Measurements from ENCODE around the gene SSB. TPM values are rescaled to one million over a fixed set of nuclear protein-coding genes. Genes with fewer than 3 reads are reported as not detected.
"Not testable (repeated sequence)": the region's sequence is repeated elsewhere in the genome, so short reads cannot be mapped to it uniquely, and the experiment has no call there.

SSB gene
- total and polyA plus RNA-seq, 4 donors: 58.0 to 116 (median 71.3) TPM

DNA sequence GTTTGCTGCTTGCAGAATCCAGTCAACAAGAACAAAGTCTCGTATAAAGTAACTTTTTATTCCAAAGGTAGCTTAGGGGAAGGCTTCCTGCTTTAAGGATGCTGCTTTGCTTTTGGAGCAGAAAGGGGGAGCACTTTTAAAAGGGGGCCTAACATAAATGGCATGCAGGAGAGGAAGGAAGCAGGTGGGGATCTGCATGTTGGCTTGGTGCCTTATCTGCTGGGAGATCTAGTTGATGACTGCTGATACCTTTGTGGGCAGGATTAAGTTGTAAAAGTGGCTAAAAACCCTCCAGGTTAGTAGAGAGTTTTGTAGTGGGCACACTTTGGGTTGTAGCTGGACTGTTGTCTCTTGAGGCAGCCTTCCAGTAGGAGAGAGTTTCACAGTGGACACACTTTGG, 51.0 kb downstream of the SSB start:
- Histone ChIP-seq H3K27ac (ENCODE audit: low read depth in 1 of 2, low read length in 1 of 2) (no peak overlapping the region), H3K36me3 (ENCODE audit: control insufficient read depth in 4 of 4, insufficient read depth in 4 of 4, low read length in 4 of 4) (peaks cover 0 to 4% (median 0%) of the 10 kb centered on the region in 4 donors), H3K4me3 (no peak overlapping the region), H3K27me3 (ENCODE audit: control insufficient read depth in 3 of 3, insufficient read depth in 3 of 3, low read length in 2 of 3) (no peaks in the 10 kb centered on the region), H3K9me3 (ENCODE audit: control insufficient read depth in 4 of 4, insufficient read depth in 3 of 4, low read length in 3 of 4) (no peaks in the 10 kb centered on the region), H3K9ac (ENCODE audit: insufficient read depth in 1 of 2, low read length in 2 of 2) (no peak overlapping the region), H3K4me1 (ENCODE audit: control insufficient read depth in 5 of 5, insufficient read depth in 5 of 5, low read length in 5 of 5) (peaks cover 0 to 14% (median 0%) of the 10 kb centered on the region in 5 donors)
- DNase-seq (no peak), ATAC-seq (ENCODE audit: insufficient read depth, low FRiP score) (no peak)
- 94 to 97% methylated on average over 1 of the region's 1 CpG for WGBS, 2 donors
- TF ChIP-seq, protein P1, sequence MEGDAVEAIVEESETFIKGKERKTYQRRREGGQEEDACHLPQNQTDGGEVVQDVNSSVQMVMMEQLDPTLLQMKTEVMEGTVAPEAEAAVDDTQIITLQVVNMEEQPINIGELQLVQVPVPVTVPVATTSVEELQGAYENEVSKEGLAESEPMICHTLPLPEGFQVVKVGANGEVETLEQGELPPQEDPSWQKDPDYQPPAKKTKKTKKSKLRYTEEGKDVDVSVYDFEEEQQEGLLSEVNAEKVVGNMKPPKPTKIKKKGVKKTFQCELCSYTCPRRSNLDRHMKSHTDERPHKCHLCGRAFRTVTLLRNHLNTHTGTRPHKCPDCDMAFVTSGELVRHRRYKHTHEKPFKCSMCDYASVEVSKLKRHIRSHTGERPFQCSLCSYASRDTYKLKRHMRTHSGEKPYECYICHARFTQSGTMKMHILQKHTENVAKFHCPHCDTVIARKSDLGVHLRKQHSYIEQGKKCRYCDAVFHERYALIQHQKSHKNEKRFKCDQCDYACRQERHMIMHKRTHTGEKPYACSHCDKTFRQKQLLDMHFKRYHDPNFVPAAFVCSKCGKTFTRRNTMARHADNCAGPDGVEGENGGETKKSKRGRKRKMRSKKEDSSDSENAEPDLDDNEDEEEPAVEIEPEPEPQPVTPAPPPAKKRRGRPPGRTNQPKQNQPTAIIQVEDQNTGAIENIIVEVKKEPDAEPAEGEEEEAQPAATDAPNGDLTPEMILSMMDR (IDR thresholded peaks at IDR 0.05; ENCODE audit: control extremely low read depth, extremely low read depth): no peak

DNA sequence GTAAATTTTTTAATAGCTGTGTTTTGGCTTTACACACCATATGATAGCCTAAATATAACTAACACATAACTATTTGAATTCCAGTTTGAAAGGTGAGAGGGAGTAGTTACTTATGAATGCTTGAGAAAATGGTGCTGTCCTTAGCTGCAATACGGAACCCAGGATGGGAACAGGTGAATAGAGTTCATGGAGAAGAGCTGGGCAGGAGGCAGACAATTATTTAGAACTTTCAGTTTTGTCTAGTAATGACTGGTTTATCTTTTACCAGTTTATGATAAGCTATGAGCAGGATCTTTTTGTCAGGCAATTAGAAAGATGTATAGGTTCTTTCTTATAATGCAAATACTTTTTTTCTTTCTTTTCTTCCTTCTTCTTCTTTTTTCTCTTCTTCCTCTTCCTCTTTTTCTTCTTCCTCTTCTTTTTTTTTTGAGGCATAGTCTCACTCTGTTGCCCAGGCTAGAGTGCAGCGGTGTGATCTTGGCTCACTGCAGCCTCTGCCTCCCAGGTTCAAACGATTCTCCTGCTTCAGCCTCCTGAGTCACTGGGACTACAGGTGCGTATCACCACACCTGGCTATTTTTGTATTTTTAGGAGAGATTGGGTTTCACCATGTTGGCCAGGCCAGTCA, 54.5 kb downstream of the SSB start:
- no peak overlapping the region for H3K9ac ChIP-seq (ENCODE audit: insufficient read depth in 1 of 2, low read length in 2 of 2)
- ATAC-seq (ENCODE audit: insufficient read depth, low FRiP score) (no peak), DNase-seq (no peak)
- H3K4me3 ChIP-seq: no peak overlapping the region
- TF ChIP-seq, protein P1 (IDR thresholded peaks at IDR 0.05; ENCODE audit: control extremely low read depth, extremely low read depth): no peak
- H3K9me3 ChIP-seq (ENCODE audit: control insufficient read depth in 4 of 4, insufficient read depth in 3 of 4, low read length in 3 of 4): no peaks in the 10 kb centered on the region
- peaks cover 0 to 8% (median 0%) of the 10 kb centered on the region in 5 donors for H3K4me1 ChIP-seq (ENCODE audit: control insufficient read depth in 5 of 5, insufficient read depth in 5 of 5, low read length in 5 of 5)
- H3K27me3 ChIP-seq (ENCODE audit: control insufficient read depth in 3 of 3, insufficient read depth in 3 of 3, low read length in 2 of 3): no peaks in the 10 kb centered on the region
- H3K27ac ChIP-seq (ENCODE audit: low read depth in 1 of 2, low read length in 1 of 2): no peak overlapping the region
- WGBS, 2 donors: 92 to 93% methylated on average over 4 of the region's 4 CpGs
- H3K36me3 ChIP-seq (ENCODE audit: control insufficient read depth in 4 of 4, insufficient read depth in 4 of 4, low read length in 4 of 4): peaks cover 0 to 4% (median 0%) of the 10 kb centered on the region in 4 donors

DNA sequence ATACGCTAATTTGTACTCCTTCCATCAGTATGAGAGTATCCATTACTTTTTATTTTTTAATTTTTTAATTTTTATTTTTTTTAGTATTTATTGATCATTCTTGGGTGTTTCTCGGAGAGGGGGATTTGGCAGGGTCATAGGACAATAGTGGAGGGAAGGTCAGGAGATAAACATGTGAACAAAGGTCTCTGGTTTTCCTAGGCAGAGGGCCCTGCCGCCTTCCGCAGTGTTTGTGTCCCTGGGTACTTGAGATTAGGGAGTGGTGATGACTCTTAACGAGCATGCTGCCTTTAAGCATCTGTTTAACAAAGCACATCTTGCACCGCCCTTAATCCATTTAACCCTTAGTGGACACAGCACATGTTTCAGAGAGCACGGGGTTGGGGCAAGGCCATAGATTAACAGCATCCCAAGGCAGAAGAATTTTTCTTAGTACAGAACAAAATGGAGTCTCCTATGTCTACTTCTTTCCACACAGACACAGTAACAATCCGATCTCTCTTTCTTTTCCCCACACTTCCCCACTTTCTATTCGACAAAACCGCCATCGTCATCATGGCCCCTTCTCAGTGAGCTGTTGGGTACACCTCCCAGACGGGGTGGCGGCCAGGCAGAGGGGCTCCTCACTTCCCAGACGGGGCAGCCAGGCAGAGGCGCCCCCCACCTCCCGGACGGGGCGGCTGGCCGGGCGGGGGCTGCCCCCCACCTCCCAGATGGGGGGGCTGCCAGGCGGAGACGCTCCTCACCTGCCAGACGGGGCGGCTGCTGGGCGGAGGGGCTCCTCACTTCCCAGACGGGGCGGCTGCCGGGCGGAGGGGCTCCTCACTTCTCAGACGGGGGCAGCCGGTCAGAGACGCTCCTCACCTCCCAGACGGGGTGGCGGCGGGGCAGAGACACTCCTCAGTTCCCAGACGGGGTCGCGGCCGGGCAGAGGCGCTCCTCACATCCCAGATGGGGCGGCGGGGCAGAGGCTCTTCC, 56.9 kb downstream of the SSB start:
- not testable (repeated sequence) for H3K4me3 ChIP-seq; H3K9ac ChIP-seq (ENCODE audit: insufficient read depth in 1 of 2, low read length in 2 of 2); H3K27me3 ChIP-seq (ENCODE audit: control insufficient read depth in 3 of 3, insufficient read depth in 3 of 3, low read length in 2 of 3); H3K36me3 ChIP-seq (ENCODE audit: control insufficient read depth in 4 of 4, insufficient read depth in 4 of 4, low read length in 4 of 4); H3K27ac ChIP-seq (ENCODE audit: low read depth in 1 of 2, low read length in 1 of 2); H3K4me1 ChIP-seq (ENCODE audit: control insufficient read depth in 5 of 5, insufficient read depth in 5 of 5, low read length in 5 of 5); H3K9me3 ChIP-seq (ENCODE audit: control insufficient read depth in 4 of 4, insufficient read depth in 3 of 4, low read length in 3 of 4); DNase-seq; ATAC-seq (ENCODE audit: insufficient read depth, low FRiP score)
- WGBS, 2 donors: 94 to 96% methylated on average over 27 to 41 of the region's 42 CpGs

DNA sequence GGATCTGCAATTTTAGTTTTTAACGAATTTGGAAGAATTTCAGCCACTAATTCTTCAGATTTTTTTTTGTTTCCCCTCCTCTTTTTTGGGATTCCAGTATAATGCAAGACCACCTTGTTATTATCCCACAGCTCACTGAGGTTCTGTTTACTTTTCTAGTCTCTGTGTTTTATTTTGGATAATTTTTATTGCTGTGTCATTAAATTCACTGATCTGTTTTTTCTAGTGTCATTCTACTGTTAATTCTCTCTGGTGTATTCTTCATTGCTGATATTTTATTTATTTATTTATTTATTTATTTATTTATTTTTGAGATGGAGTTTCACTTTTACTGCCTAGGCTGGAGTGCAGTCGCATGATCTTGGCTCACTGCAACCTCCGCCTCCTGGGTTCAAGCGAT, 60.8 kb downstream of the SSB start:
- WGBS, 2 donors: 97 to 98% methylated on average over 4 of the region's 4 CpGs
- H3K27me3 ChIP-seq (ENCODE audit: control insufficient read depth in 3 of 3, insufficient read depth in 3 of 3, low read length in 2 of 3): no peaks in the 10 kb centered on the region
- no peak for ATAC-seq (ENCODE audit: insufficient read depth, low FRiP score)
- peaks cover 0 to 12% (median 0%) of the 10 kb centered on the region in 5 donors for H3K4me1 ChIP-seq (ENCODE audit: control insufficient read depth in 5 of 5, insufficient read depth in 5 of 5, low read length in 5 of 5)
- DNase-seq: no peak
- H3K4me3 ChIP-seq: no peak overlapping the region
- TF ChIP-seq, protein P1 (IDR thresholded peaks at IDR 0.05; ENCODE audit: control extremely low read depth, extremely low read depth): no peak
- no peaks in the 10 kb centered on the region for H3K9me3 ChIP-seq (ENCODE audit: control insufficient read depth in 4 of 4, insufficient read depth in 3 of 4, low read length in 3 of 4)
- H3K9ac ChIP-seq (ENCODE audit: insufficient read depth in 1 of 2, low read length in 2 of 2): no peak overlapping the region
- H3K36me3 ChIP-seq (ENCODE audit: control insufficient read depth in 4 of 4, insufficient read depth in 4 of 4, low read length in 4 of 4): peaks cover 0 to 3% (median 0%) of the 10 kb centered on the region in 4 donors
- no peak overlapping the region for H3K27ac ChIP-seq (ENCODE audit: low read depth in 1 of 2, low read length in 1 of 2)

All from lung (tissue), 12 donors.